HEK293 (cell line): ENCODE results near the gene MVP.

Source experiments
- CTCF ChIA-PET: fragments of 350-600 bp; formaldehyde crosslinking; extraction: SDS; loops from one replicate; lab custom pipeline; 2021; ENCODE audit warnings: antibody characterized with exemption; lab: Yijun Ruan, JAX
- POLR2A ChIA-PET: fragments of 300-600 bp; formaldehyde crosslinking; extraction: SDS; loops from one replicate; lab custom pipeline; 2020; ENCODE audit warnings: antibody characterized with exemption, inconsistent platforms; lab: Yijun Ruan, JAX
- H3K27ac ChIP-seq: fragments of 200-500 bp; sonication (Bioruptor generic); 2 replicates; pipeline ENCODE4 v1.5.1; 2014; ENCODE audit warnings: low read depth, low read length, control low read depth, inconsistent platforms; ENCODE audit errors: extremely low read depth
- H3K36me3 ChIP-seq, 2 experiments: fragments of 200-500 bp in 1 of 2; sonication (Bioruptor generic) in 1 of 2; 1 replicate in 1 of 2; 2 replicates in 1 of 2; pipeline ENCODE4 v1.5.1; 2014 to 2017; ENCODE audit warnings: inconsistent platforms in 2 of 2, low read length in 2 of 2; ENCODE audit not compliant: control insufficient read depth in 2 of 2, insufficient read depth in 1 of 2
- H3K4me1 ChIP-seq: fragments of 200-500 bp; sonication (Bioruptor generic); 2 replicates; pipeline ENCODE4 v1.5.1; 2014; ENCODE audit warnings: mild to moderate bottlenecking, low read length, inconsistent platforms; ENCODE audit not compliant: control insufficient read depth, insufficient read depth
- H3K4me3 ChIP-seq: 2 replicates; pipeline ENCODE4 v1.5.1; 2011; ENCODE audit warnings: low read depth, mild to moderate bottlenecking, control low read depth, low read length, moderate library complexity
- H3K9me3 ChIP-seq: fragments of 200-500 bp; sonication (Bioruptor generic); 2 replicates; pipeline ENCODE4 v1.5.1; 2014; ENCODE audit warnings: low read depth, low read length, inconsistent platforms; ENCODE audit not compliant: control insufficient read depth, insufficient read depth
- BCL6B ChIP-seq: fragments of 450-650 bp; formaldehyde crosslinking; IDR thresholded peaks from 2 replicates; pipeline ENCODE4 v1.5.1; 2017; ENCODE audit warnings: missing biosample characterization, missing genetic modification characterization
- EGR2 ChIP-seq: fragments of 450-650 bp; formaldehyde crosslinking; IDR thresholded peaks from 2 replicates; pipeline ENCODE4 v1.5.1; 2016; ENCODE audit warnings: low read depth, missing biosample characterization, missing genetic modification characterization
- OVOL3 ChIP-seq: fragments of 450-650 bp; formaldehyde crosslinking; IDR thresholded peaks from 2 replicates; pipeline ENCODE4 v1.5.1; 2016; ENCODE audit warnings: missing biosample characterization, missing genetic modification characterization
- PATZ1 ChIP-seq: fragments of 450-650 bp; formaldehyde crosslinking; IDR thresholded peaks from 2 replicates; pipeline ENCODE4 v1.5.1; 2016; ENCODE audit warnings: missing biosample characterization, missing genetic modification characterization
- PRDM10 ChIP-seq: fragments of 450-650 bp; formaldehyde crosslinking; IDR thresholded peaks from 2 replicates; pipeline ENCODE4 v1.5.1; 2016; ENCODE audit warnings: missing biosample characterization, missing genetic modification characterization
- PRDM4 ChIP-seq: fragments of 450-650 bp; formaldehyde crosslinking; IDR thresholded peaks from 2 replicates; pipeline ENCODE4 v1.5.1; 2017; ENCODE audit warnings: missing biosample characterization, missing genetic modification characterization
- SP2 ChIP-seq: fragments of 450-650 bp; formaldehyde crosslinking; IDR thresholded peaks from 2 replicates; pipeline ENCODE4 v1.5.1; 2016; ENCODE audit warnings: missing biosample characterization, missing genetic modification characterization
- WT1 ChIP-seq: fragments of 450-650 bp; formaldehyde crosslinking; IDR thresholded peaks from 2 replicates; pipeline ENCODE4 v1.5.1; 2016; ENCODE audit warnings: missing biosample characterization, missing genetic modification characterization
- ZBTB49 ChIP-seq: fragments of 450-650 bp; formaldehyde crosslinking; IDR thresholded peaks from 2 replicates; pipeline ENCODE4 v1.5.1; 2016; ENCODE audit warnings: missing biosample characterization, missing genetic modification characterization, low read depth
- ZFP37 ChIP-seq: fragments of 450-650 bp; formaldehyde crosslinking; IDR thresholded peaks from 2 replicates; pipeline ENCODE4 v1.5.1; 2016; ENCODE audit warnings: missing biosample characterization, missing genetic modification characterization
- ZNF362 ChIP-seq: fragments of 450-650 bp; formaldehyde crosslinking; IDR thresholded peaks from 2 replicates; pipeline ENCODE4 v1.5.1; 2016; ENCODE audit warnings: missing biosample characterization, missing genetic modification characterization
- ZNF394 ChIP-seq: fragments of 450-650 bp; formaldehyde crosslinking; IDR thresholded peaks from 2 replicates; pipeline ENCODE4 v1.5.1; 2016; ENCODE audit warnings: missing biosample characterization, missing genetic modification characterization, mild to moderate bottlenecking, moderate library complexity, borderline replicate concordance
- ZNF510 ChIP-seq: fragments of 450-650 bp; formaldehyde crosslinking; IDR thresholded peaks from 2 replicates; pipeline ENCODE4 v1.5.1; 2018; ENCODE audit warnings: mild to moderate bottlenecking, missing genetic modification characterization, missing biosample characterization; ENCODE audit not compliant: insufficient replicate concordance
- ZNF529 ChIP-seq: fragments of 450-650 bp; formaldehyde crosslinking; IDR thresholded peaks from 2 replicates; pipeline ENCODE4 v1.5.1; 2017; ENCODE audit warnings: missing genetic modification characterization, missing biosample characterization; ENCODE audit not compliant: insufficient replicate concordance
- ZNF530 ChIP-seq: fragments of 450-650 bp; formaldehyde crosslinking; IDR thresholded peaks from 2 replicates; pipeline ENCODE4 v1.5.1; 2016; ENCODE audit warnings: low read depth, missing biosample characterization, missing genetic modification characterization
- ZNF660 ChIP-seq: fragments of 450-650 bp; IDR thresholded peaks from 2 replicates; pipeline ENCODE4 v1.5.1; 2018; ENCODE audit warnings: missing biosample characterization, mild to moderate bottlenecking, missing genetic modification characterization
- ZNF670 ChIP-seq: fragments of 450-650 bp; formaldehyde crosslinking; IDR thresholded peaks from 2 replicates; pipeline ENCODE4 v1.5.1; 2016; ENCODE audit warnings: missing biosample characterization, missing genetic modification characterization, low read depth
- ZNF677 ChIP-seq: fragments of 450-650 bp; IDR thresholded peaks from 2 replicates; pipeline ENCODE4 v1.5.0; 2018; ENCODE audit warnings: missing biosample characterization, mild to moderate bottlenecking, missing genetic modification characterization, moderate library complexity
- ZNF707 ChIP-seq: fragments of 450-650 bp; formaldehyde crosslinking; IDR thresholded peaks from 2 replicates; pipeline ENCODE4 v1.5.1; 2016; ENCODE audit warnings: missing biosample characterization, missing genetic modification characterization
- ZSCAN5A ChIP-seq: fragments of 450-650 bp; formaldehyde crosslinking; IDR thresholded peaks from 2 replicates; pipeline ENCODE4 v1.5.1; 2016; ENCODE audit warnings: missing biosample characterization, missing genetic modification characterization
- ZXDB ChIP-seq: fragments of 450-650 bp; formaldehyde crosslinking; IDR thresholded peaks from 2 replicates; pipeline ENCODE4 v1.5.1; 2016; ENCODE audit warnings: missing biosample characterization, missing genetic modification characterization

MVP gene

GRCh38 chr16:29877266-29877961, 57.2 kb downstream of the MVP start (continued):
- TF ChIP-seq SP2 (peak; percentile 75), WT1 (tag by site-specific recombination) (no peak), ZBTB49 (tag by site-specific recombination) (no peak), PRDM10 (peak; percentile 64; the same call in 1 of the 2 replicates)

GRCh38 chr16:29878172-29878571, 57.9 kb downstream of the MVP start:
- H3K27ac ChIP-seq = no peak overlapping the region
- ChIA-PET POLR2A (interaction anchor here (1.8 kb wide), 1 partner anchor 10 kb away, joined by 7 read pairs; no protein-coding TSS in a partner anchor), CTCF (interaction anchor here (1.3 to 1.8 kb wide), 2 partner anchors 29 to 74 kb away, joined by 5 to 9 read pairs; no protein-coding TSS in a partner anchor)
- peaks cover 0 to 4% of the 10 kb centered on the region in 2 experiments; a peak in 1 of 3 replicates for H3K36me3 ChIP-seq
- H3K9me3 ChIP-seq = no peaks in the 10 kb centered on the region
- no peak overlapping the region for H3K4me3 ChIP-seq
- no peaks in the 10 kb centered on the region for H3K4me1 ChIP-seq
- TF ChIP-seq ZNF677 (tag by site-specific recombination) = no peak
- no peak for TF ChIP-seq ZNF394 (tag by site-specific recombination)
- TF ChIP-seq ZFP37 (tag by site-specific recombination) = no peak
- TF ChIP-seq ZNF707 = no peak
- TF ChIP-seq ZNF510 = no peak
- TF ChIP-seq ZSCAN5A (tag by site-specific recombination) = no peak
- TF ChIP-seq ZNF362 = no peak
- no peak for TF ChIP-seq ZNF530 (tag by site-specific recombination)
- TF ChIP-seq ZNF660 (tag by site-specific recombination) = no peak
- TF ChIP-seq PRDM4 (tag by site-specific recombination) = no peak
- no peak for TF ChIP-seq BCL6B (tag by site-specific recombination)
- TF ChIP-seq ZNF670 (tag by site-specific recombination) = no peak
- TF ChIP-seq EGR2 (tag by site-specific recombination) = no peak
- no peak for TF ChIP-seq PATZ1
- no peak for TF ChIP-seq OVOL3
- TF ChIP-seq ZXDB = no peak
- no peak for TF ChIP-seq ZNF529 (tag by site-specific recombination)
